RWPE1 (cell line): ENCODE data around the gene ZNF429.
A peak's percentile ranks its signal among the peaks of the same experiment; 100 is the strongest.
"Not testable (repeated sequence)": the region's sequence is repeated elsewhere in the genome, so short reads cannot be mapped to it uniquely, and the experiment has no call there.

Experiments
- CTCF ChIA-PET: fragments of 350-600 bp; sonication (Branson Sonifier 250); formaldehyde crosslinking; extraction: SDS; loops from one replicate; lab custom pipeline; 2021; lab: Yijun Ruan, JAX
- POLR2A ChIA-PET: fragments of 400-600 bp; formaldehyde crosslinking; extraction: SDS; loops from one replicate; lab custom pipeline; 2020; ENCODE audit warnings: antibody characterized with exemption; ENCODE audit not compliant: low non-redundant PET; lab: Yijun Ruan, JAX
- DNase-seq: peaks from one replicate; pipeline ENCODE4 v3.0.0; 2012; ENCODE audit warnings: low spot score
- H3K27ac ChIP-seq: fragments of 450-650 bp; 2 replicates; pipeline ENCODE4 v1.5.1; 2017
- TF ChIP-seq, protein P1 (sequence below): fragments of 450-650 bp; conservative IDR thresholded peaks from 2 replicates; pipeline ENCODE4 v1.5.1; 2017; ENCODE audit warnings: low read depth, mild to moderate bottlenecking

The ZNF429 gene

DNA sequence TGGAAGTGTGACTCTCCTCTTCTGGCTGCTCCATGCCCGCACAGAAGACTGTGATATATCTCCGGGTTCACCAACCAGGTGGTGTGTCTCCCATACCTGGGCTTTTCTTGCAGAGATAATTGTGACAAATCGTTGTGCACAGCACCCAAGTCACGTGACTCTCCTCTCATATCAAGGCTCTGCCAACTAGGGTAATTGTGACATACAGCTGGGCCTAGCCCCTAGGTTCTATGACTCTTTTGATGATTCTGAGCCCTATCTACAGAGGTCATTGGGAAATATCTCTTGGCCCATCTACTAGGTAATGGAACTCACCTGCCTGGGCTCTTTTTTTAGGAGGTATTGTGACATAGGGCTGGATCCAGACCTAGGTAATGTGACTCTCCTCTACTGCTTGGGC is 89.8 kb downstream of the ZNF429 start:
- TF ChIP-seq, protein P1, sequence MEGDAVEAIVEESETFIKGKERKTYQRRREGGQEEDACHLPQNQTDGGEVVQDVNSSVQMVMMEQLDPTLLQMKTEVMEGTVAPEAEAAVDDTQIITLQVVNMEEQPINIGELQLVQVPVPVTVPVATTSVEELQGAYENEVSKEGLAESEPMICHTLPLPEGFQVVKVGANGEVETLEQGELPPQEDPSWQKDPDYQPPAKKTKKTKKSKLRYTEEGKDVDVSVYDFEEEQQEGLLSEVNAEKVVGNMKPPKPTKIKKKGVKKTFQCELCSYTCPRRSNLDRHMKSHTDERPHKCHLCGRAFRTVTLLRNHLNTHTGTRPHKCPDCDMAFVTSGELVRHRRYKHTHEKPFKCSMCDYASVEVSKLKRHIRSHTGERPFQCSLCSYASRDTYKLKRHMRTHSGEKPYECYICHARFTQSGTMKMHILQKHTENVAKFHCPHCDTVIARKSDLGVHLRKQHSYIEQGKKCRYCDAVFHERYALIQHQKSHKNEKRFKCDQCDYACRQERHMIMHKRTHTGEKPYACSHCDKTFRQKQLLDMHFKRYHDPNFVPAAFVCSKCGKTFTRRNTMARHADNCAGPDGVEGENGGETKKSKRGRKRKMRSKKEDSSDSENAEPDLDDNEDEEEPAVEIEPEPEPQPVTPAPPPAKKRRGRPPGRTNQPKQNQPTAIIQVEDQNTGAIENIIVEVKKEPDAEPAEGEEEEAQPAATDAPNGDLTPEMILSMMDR: no peak
- no peak for DNase-seq
- CTCF ChIA-PET: no interaction called here
- no peak overlapping the region for H3K27ac ChIP-seq
- POLR2A ChIA-PET: no interaction called here

DNA sequence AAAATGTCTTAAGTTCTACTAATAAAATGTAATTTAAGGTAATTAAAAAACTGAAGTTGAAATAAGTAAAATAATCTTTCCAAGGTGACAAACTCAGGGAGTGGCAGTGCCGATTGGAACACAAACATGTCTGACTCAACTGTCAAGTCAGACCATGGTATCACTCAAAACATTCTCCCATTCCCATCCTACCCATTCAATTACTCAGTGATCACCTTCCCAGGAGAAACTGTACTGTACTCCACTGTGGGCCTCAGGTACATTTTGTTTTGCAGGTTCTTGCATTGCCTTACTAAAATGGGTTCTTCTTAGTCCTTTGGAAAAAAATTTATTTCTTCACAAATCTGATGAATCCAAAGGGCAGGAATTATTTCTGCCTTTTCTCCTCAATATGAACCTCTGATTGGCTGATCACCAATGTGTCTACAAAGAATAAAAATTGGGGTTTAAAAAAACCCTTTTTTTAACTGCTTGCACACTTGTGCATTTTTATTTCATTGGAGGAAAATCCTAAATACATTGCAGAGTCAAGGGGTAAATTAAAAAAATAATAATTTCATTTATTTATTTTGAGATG is 96.8 kb downstream of the ZNF429 start:
- ChIA-PET CTCF (no interaction called here), POLR2A (no interaction called here)
- H3K27ac ChIP-seq: no peak overlapping the region
- TF ChIP-seq, protein P1: no peak
- no peak for DNase-seq

DNA sequence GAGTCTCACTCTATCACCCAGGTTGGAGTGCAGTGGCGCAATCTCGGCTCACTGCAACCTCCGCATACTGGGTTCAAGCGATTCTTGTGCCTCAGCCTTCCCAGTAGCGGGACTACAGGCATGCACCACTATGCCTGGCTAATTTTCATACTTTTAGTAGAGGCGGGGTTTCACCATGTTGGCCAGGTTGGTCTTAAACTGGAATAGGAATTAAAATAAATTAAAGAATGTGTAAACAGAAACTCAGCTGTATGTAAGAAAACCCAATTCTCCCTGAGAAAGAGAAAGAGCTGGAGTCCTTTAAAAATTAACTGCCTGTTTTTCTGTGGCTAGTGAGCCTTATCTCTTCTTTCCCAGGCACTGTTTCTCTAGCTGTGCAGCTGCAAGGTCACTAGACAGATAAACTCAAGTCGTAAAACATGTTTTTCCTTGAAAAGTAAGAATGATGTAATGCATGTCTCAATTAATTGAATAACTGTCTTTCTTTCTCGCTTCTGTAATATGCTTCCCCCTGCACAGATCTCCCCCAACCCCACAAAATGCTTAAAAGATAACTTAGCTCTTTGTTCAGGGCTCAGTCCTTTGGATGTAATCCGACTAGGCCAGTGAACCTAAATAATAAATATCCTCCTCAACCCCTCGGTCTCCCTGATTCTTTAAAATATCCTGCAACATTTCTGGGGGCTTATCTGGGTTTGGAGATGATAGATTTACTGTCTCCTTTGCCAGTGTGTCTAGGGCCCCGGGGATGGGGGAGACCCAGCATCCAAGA is 97.4 kb downstream of the ZNF429 start:
- DNase-seq, H3K27ac ChIP-seq, POLR2A ChIA-PET, CTCF ChIA-PET: not testable (repeated sequence)

DNA sequence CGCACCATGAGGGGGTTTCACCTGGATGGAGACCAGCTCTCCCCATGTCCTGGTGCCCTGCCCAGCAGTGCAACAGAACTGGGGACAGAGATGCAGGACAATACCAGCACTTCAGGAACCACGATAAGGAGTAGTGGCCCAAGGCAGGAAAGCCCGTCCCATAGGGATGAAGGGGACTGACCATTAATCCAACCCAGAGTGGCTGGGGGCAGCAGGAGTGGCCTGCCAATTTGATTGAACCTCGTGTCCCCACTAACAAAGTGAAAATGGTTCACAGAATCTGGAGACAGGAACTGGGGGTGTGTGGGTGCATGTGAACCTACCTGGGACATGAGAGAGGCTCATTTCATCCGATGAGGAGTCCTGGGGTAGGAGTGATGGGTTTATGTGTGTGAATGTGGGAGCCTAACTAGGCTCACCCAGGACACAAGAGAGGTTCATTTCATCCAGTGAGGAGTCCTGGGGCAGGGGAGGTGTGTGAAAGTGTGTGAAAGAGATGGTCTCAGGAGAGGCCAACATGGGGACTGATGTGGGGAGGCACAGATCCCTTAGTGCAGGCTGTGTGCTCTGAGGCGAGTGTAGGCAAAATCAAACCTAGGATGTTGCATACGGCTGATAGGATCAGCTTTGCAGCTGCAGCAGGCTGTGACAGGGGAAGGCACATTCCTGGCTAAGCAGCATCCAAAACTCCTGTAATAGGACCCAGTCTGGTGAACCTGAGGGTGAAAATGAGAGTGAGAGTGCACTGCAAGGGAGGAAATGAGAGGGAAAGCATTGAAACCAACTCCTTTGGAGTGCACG is 98.2 kb downstream of the ZNF429 start:
- peak overlapping the region; percentile 31; the same call in 1 of the 2 replicates for H3K27ac ChIP-seq
- no peak for DNase-seq
- TF ChIP-seq, protein P1: no peak
- POLR2A ChIA-PET: no interaction called here
- CTCF ChIA-PET: no interaction called here

DNA sequence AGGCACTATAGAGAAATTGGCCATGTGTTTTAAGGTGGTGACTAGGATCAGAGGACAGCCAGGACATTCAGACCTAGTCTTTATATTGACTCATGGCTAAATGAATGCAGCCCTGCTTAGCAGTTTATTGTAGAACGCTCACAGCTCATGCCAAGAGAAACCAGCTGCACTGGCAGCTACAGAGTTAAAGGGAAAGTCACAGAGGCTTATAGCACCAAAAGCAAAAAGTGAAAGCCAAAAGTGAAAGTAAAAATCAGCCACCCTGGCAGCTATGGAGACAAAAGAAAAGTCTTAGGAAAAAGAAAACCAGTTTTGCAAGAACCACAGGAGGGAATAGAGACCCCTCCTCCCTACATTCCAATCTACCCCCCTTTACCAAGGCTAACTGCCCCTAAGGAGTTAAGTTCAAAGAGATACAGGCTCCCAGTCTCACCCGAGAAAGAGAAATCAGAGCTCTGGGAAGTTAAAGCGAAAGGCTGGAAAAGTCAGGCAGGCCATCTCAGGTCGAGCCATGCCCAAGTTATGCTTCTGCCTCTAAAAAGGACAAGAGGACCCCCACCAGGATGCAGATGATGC is 99.0 kb downstream of the ZNF429 start:
- TF ChIP-seq, protein P1: no peak
- ChIA-PET POLR2A (no interaction called here), CTCF (interaction anchor here (0.6 kb wide), 1 partner anchor 469 kb away, joined by 3 read pairs; no protein-coding TSS in a partner anchor)
- peak; percentile 16 for DNase-seq
- peak overlapping the region; percentile 18; the same call in 1 of the 2 replicates for H3K27ac ChIP-seq
